GM12891 (cell line): ENCODE data around the gene TMEM223.

Experiments used
- PAX5 ChIP-seq: IDR thresholded peaks from 2 replicates; pipeline ENCODE4 v1.6.1; 2011; ENCODE audit warnings: low read length, moderate library complexity, mild to moderate bottlenecking; ENCODE audit not compliant: insufficient read depth, severe bottlenecking
- POLR2A ChIP-seq: IDR thresholded peaks from 2 replicates; pipeline ENCODE4 v1.6.1; 2011; ENCODE audit warnings: low read depth, low read length, control low read depth
- POLR2AphosphoS5 ChIP-seq: IDR thresholded peaks from 2 replicates; pipeline ENCODE4 v1.6.1; 2011; ENCODE audit warnings: low read depth, low read length, control low read depth
- POU2F2 ChIP-seq: IDR thresholded peaks from 2 replicates; pipeline ENCODE4 v1.6.1; 2011; ENCODE audit warnings: low read depth, mild to moderate bottlenecking, control low read depth, low read length, moderate library complexity
- SPI1 ChIP-seq: IDR thresholded peaks from 2 replicates; pipeline ENCODE4 v1.6.1; 2011; ENCODE audit warnings: low read depth, low read length, control low read depth
- TAF1 ChIP-seq: IDR thresholded peaks from 2 replicates; pipeline ENCODE4 v1.6.1; 2011; ENCODE audit warnings: low read depth, low read length, control low read depth

DNA sequence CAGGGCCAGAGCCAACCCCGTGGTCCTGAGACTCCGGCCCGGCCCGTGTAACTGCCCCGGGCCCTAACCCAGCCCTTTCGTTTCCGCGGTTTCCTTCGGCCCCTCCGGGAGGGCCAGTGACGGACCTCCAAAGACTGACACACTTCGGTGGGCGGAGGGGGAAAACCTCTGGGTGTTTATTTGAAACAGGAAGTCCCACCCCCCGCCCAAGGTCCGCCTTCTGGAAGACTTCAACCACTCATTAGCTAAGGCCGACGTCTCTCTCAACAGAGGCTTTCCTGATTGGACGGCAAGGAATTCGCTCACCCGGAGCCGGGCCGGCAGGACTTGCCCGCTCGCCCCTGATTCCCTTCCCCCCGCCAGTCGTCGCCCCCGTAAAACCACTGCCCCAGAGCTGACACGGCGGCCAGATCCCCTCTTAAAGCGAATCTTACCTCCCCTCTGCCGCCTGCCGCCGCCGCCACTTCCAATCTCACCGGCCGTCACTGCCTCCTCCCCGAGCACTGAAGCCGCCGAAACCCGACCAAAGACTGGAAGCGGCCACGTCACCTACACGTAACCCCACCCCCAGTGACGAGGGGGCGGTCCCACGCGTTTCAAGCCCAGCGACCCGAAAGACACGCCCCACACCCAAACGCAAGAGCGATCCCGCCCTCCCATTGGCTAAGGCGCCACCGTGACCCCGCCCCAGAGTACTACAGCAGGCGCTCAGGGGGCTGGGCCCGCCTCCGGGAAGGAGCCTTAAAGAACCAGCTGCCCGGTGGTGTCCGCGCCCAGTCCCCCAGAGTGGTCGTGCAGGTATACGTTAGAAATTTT, 39.9 kb upstream of the TMEM223 start, which contains the start of gene STX5:
- TF ChIP-seq POLR2A: peak; percentile 86
- peak; percentile 86 for TF ChIP-seq TAF1
- TF ChIP-seq POLR2AphosphoS5: no peak; the same call in 1 of the 2 replicates
- TF ChIP-seq PAX5: peak; percentile 33
- no peak for TF ChIP-seq POU2F2
- peak; percentile 63 for TF ChIP-seq SPI1
